Measurements from ENCODE around the gene TEX26.

DNA sequence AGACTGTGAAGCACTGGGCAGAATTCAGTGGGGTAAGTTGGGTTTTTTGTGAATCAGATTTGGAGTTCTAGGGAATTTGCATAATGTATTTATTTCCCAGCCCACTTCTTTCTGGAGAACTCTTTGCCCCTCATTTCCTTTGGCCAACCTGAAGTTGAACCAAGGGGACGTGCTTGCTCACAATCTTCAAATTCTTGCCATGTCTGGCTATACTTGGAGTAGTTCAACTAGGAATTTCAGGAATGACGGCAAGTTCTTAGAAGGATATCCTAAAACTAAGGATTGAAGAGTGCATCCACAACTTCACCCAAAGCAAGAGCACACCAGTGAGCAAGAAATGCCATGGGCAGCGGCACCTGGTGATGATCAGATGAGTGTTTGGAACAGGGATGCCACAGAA lies 88.5 kb downstream of the TEX26 start:
- TF ChIP-seq, protein P1, sequence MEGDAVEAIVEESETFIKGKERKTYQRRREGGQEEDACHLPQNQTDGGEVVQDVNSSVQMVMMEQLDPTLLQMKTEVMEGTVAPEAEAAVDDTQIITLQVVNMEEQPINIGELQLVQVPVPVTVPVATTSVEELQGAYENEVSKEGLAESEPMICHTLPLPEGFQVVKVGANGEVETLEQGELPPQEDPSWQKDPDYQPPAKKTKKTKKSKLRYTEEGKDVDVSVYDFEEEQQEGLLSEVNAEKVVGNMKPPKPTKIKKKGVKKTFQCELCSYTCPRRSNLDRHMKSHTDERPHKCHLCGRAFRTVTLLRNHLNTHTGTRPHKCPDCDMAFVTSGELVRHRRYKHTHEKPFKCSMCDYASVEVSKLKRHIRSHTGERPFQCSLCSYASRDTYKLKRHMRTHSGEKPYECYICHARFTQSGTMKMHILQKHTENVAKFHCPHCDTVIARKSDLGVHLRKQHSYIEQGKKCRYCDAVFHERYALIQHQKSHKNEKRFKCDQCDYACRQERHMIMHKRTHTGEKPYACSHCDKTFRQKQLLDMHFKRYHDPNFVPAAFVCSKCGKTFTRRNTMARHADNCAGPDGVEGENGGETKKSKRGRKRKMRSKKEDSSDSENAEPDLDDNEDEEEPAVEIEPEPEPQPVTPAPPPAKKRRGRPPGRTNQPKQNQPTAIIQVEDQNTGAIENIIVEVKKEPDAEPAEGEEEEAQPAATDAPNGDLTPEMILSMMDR (IDR thresholded peaks at IDR 0.05; ENCODE audit: low read length) = no peak
- TF ChIP-seq EZH2 (optimal IDR thresholded peaks at IDR 0.05; ENCODE audit: low read depth, low read length) = no peak

All from MM.1S (cell line).